WERI-Rb-1 (cell line): Measurements from ENCODE around the gene SLC44A4.
A peak's percentile ranks its signal among the peaks of the same experiment; 100 is the strongest.

Experiments used
- DNase-seq: peaks from one replicate; pipeline ENCODE4 v3.0.0-alpha.2; 2020
- H3K27ac ChIP-seq: fragments of 250-450 bp; sonication (Bioruptor Pico); 2 replicates; pipeline ENCODE4 v1.5.1; 2020; ENCODE audit warnings: mild to moderate bottlenecking, moderate library complexity
- H3K27me3 ChIP-seq: fragments of 250-450 bp; sonication (Bioruptor Pico); 2 replicates; pipeline ENCODE4 v1.5.1; 2021; ENCODE audit warnings: mild to moderate bottlenecking, low read depth, moderate library complexity; ENCODE audit not compliant: insufficient read depth, severe bottlenecking
- H3K36me3 ChIP-seq: fragments of 250-450 bp; sonication (Bioruptor Pico); 2 replicates; pipeline ENCODE4 v1.5.1; 2020; ENCODE audit warnings: mild to moderate bottlenecking, moderate library complexity
- H3K4me3 ChIP-seq: 2 replicates; pipeline ENCODE4 v1.5.1; 2011; ENCODE audit warnings: low read depth, mild to moderate bottlenecking, control low read depth, low read length
- H3K9me3 ChIP-seq: fragments of 250-450 bp; sonication (Bioruptor Pico); 2 replicates; pipeline ENCODE4 v1.5.1; 2021; ENCODE audit warnings: mild to moderate bottlenecking, moderate library complexity; ENCODE audit not compliant: severe bottlenecking
- CTCF ChIP-seq: IDR thresholded peaks from 2 replicates; pipeline ENCODE4 v1.5.1; 2011; ENCODE audit warnings: low read depth, mild to moderate bottlenecking, control low read depth, inconsistent platforms, low read length

Gene SLC44A4

DNA sequence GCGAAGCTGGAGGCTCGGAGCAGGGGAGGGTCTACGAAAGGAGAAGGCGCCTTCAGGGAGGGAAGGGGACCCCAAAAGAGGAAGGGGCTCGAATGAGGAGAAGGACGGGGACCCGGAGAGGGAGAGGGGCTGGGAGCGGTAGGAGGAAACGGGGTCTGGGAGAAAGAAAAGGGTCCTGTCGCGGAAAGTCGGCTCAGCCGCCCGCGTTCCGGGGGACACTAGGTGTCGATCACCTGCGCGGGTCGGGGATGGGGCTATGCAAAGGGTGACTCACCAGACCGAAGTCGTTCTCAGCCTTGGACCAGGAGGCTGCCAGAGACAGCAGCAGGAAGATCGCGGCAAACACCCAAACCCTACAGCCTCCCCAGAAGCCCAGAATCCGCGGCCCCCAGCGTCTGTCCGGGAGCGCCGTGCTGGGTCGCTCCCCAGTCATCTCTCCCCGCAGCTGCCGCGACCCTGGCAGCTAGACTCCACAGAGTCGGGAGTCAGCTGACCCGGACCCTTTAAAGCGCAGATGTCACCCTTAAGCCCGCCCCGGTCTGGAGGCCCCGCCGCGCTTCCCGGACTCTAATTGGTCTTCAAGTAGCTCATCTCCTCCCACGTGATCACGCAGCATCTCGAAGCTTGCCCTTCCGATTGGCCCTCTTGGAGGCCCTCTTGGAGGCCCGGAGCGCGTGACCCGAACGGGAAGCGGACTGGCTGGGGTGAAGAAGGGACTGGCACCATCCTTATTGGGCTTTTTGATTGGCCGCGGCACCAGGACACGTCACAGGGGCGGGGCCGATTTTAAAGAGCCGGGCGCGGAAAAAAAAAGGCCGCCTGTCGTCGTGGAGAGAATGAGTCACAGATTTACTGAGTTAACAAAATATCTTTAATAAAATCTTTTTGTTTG lies 16.2 kb downstream of the SLC44A4 start, which contains the start of gene NEU1:
Gene NEU1 (minus strand): TSS at position 478 of the 892 bp plus-strand sequence. CDS start 45 bp downstream, at position 433.
- no peak for TF ChIP-seq CTCF
- peak within 1 kb of the TSS; percentile 89 for H3K4me3 ChIP-seq
- H3K36me3 ChIP-seq, result peaks cover 27% of the 10 kb centered on the region
- H3K27me3 ChIP-seq, result no peaks in the 10 kb centered on the region
- DNase-seq, result peak; percentile 100
- H3K9me3 ChIP-seq, result no peaks in the 10 kb centered on the region
- peak within 1 kb of the TSS; percentile 95 for H3K27ac ChIP-seq

DNA sequence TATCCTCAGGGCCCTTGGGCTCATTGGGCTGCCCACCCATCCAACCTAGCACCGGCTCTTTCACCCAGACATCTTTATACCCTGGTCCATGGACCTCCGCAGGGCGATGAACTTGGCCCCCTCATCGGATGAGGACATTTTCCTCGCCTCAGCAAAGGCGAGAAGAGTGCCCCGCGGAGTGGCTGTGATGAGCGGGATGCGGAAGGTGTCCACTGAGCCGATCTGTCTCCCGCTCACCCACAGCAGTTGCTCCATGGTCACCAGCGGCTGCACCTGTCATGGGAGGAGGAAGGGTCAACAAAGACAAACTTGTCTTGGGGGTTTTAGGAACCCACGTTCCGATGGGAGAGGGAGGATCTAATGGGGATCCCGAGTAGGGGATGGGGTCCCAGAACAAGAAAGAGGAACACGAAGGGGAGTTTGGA lies 16.9 kb downstream of the SLC44A4 start:
- Histone ChIP-seq H3K4me3 (peak overlapping the region; percentile 89), H3K36me3 (peaks cover 33% of the 10 kb centered on the region), H3K9me3 (no peaks in the 10 kb centered on the region), H3K27me3 (no peaks in the 10 kb centered on the region), H3K27ac (no peak overlapping the region)
- TF ChIP-seq CTCF, result no peak
- DNase-seq, result no peak

- TF ChIP-seq CTCF, result no peak
- no peak overlapping the region for H3K27ac ChIP-seq
- H3K9me3 ChIP-seq, result no peaks in the 10 kb centered on the region
- H3K27me3 ChIP-seq, result no peaks in the 10 kb centered on the region
- H3K4me3 ChIP-seq, result no peak overlapping the region
- DNase-seq, result no peak
- H3K36me3 ChIP-seq, result peaks cover 34% of the 10 kb centered on the region
Measured at GRCh38 chr6:31861150-31861549, 17.6 kb downstream of the SLC44A4 start.

DNA sequence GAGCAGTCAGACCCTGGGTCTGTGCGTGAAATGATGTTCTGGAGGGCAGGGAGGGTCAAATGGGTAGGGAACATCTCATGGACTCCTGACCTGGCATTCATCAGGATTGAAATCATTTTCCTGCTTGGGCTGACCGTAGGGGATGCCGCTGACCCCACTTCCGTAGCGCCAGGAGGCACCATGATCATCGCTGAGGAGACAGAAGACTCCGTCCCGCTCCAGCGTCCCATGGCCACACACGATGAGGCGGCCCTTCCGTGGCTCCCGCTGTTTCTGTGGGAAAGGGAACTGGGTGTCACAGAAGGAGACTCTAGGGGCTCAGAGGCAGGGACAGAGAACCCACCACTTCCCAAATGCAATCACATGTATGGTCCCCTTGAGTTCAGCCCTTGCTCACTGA lies 18.4 kb downstream of the SLC44A4 start:
- no peaks in the 10 kb centered on the region for H3K27me3 ChIP-seq
- no peak for DNase-seq
- H3K27ac ChIP-seq, result no peak overlapping the region
- no peak for TF ChIP-seq CTCF
- no peak overlapping the region for H3K4me3 ChIP-seq
- no peaks in the 10 kb centered on the region for H3K9me3 ChIP-seq
- peaks cover 39% of the 10 kb centered on the region for H3K36me3 ChIP-seq

GRCh38 chr6:31859923-31860322 lies 18.9 kb downstream of the SLC44A4 start:
- Histone ChIP-seq H3K27me3 (no peaks in the 10 kb centered on the region), H3K9me3 (peaks cover 2% of the 10 kb centered on the region), H3K36me3 (peaks cover 41% of the 10 kb centered on the region), H3K27ac (no peak overlapping the region), H3K4me3 (no peak overlapping the region)
- TF ChIP-seq CTCF, result no peak
- DNase-seq, result no peak
